Large intestine (tissue), 3 donors: ENCODE data around the gene KAZN. TPM values are rescaled to one million over a fixed set of nuclear protein-coding genes. Genes with fewer than 3 reads are reported as not detected.

Experiments used
- DNase-seq, 2 donors: peaks; one replicate each; pipeline versions ENCODE4 v3.0.0 to v3.0.0-alpha.2; 2013
- H3K27ac ChIP-seq: one replicate; pipeline ENCODE4 v1.5.1; 2013; ENCODE audit warnings: low read length
- H3K27me3 ChIP-seq: 2 replicates; pipeline ENCODE4 v1.6.1; 2013; ENCODE audit warnings: low read length; ENCODE audit not compliant: control insufficient read depth, insufficient read depth
- H3K36me3 ChIP-seq: 2 replicates; pipeline ENCODE4 v1.6.1; 2013; ENCODE audit warnings: low read length; ENCODE audit not compliant: control insufficient read depth, insufficient read depth
- H3K4me1 ChIP-seq: one replicate; pipeline ENCODE4 v1.6.1; 2013; ENCODE audit warnings: low read length; ENCODE audit not compliant: control insufficient read depth, insufficient read depth
- H3K4me3 ChIP-seq: one replicate; pipeline ENCODE4 v1.5.1; 2013; ENCODE audit warnings: low read length
- H3K9me3 ChIP-seq: one replicate; pipeline ENCODE4 v1.6.1; 2013; ENCODE audit warnings: mild to moderate bottlenecking, low read depth, low read length, moderate library complexity; ENCODE audit not compliant: control insufficient read depth
- WGBS: methylation state at CpG from one replicate; pipeline ENCODE4 v1.1.5; 2013; ENCODE audit warnings: low lambda C conversion rate; ENCODE audit not compliant: insufficient coverage; 5-methylcytosine and 5-hydroxymethylcytosine counted together
- polyA plus RNA-seq: library from polyadenylated mRNA; unstranded; fragments of 120-200 nt; gene quantifications from one replicate; pipeline ENCODE4 v1.2.1, GENCODE V29; 2013

KAZN gene
- polyA plus RNA-seq, 1 donor = 30.4 TPM

DNA sequence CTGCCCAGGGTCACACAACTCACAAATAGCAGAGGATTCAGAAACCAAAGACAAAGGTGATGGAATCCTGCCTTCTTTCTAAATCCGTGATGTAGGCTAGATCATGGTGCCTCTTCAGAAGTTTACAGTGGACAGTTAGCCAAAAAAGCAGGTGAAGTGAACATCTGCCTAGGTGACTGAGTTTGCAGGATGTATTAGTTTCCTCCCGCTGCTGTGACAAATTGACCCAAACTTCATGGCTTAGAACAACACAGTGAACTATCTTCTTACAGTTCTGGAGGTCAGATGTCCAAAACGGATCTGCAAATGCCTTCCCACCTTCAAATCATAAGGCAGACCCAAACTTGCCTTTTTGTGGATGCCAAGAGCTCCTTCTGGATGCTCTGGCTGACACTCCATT lies 551.9 kb downstream of the KAZN start:
- Histone ChIP-seq H3K9me3 (no peaks in the 10 kb centered on the region), H3K27ac (no peak overlapping the region), H3K4me1 (peaks cover 35% of the 10 kb centered on the region), H3K36me3 (peaks cover 5% of the 10 kb centered on the region), H3K4me3 (no peak overlapping the region), H3K27me3 (no peaks in the 10 kb centered on the region)
- DNase-seq = no peak
- no CpG with 5 or more reads among the region's 3 CpGs for WGBS

DNA sequence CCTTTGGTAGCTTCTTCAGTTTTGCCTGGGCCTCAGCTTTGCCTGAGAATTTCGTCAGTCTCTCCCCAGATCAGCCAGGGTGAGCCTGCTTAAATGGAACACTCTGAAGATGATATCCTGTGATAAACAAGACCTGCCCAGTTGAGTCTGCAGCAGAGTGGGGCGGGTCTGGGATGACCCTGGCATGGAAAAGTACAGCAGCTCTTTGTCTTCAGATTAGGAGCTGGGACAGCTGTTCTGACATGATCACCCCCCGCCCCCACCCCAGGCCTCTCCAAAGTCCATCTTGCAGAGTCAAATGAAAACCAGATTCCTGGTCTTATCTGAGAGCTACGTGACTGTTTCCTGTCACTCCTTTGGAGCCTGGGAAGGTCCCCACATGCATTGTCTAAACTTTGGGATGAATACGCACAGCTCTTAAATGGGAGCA lies 552.9 kb downstream of the KAZN start:
- no CpG with 5 or more reads among the region's 5 CpGs for WGBS
- H3K27ac ChIP-seq = peak overlapping the region; percentile 99

DNA sequence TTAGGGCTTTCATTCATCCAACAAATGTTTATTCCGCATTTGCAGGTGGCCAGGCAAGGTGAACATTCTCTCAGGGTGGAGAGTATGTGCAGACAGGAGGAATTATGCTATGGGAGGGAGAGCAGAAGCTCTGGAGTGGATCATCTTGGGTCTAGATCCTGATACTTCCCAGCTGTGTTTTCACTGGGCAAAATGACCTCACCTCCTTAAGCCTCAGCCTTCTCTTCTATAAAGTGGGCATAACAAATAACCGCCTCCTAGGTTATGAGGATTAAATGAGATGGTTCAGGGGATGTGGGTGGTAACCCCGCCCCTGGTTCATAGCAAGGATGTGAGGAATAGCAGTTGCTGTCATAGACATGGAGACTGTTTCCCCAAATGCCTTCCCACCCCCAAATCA lies 553.4 kb downstream of the KAZN start:
- Histone ChIP-seq H3K27ac (peak overlapping the region; percentile 99), H3K36me3 (peaks cover 14% of the 10 kb centered on the region), H3K4me1 (peaks cover 37% of the 10 kb centered on the region), H3K27me3 (no peaks in the 10 kb centered on the region), H3K4me3 (peak overlapping the region; percentile 87), H3K9me3 (no peaks in the 10 kb centered on the region)
- no peak for DNase-seq
- WGBS = no CpG with 5 or more reads among the region's 3 CpGs

More for the DNA sequence above, 552.9 kb downstream of the KAZN start:
- Histone ChIP-seq H3K4me3 (peak overlapping the region; percentile 87), H3K4me1 (peaks cover 38% of the 10 kb centered on the region), H3K27me3 (no peaks in the 10 kb centered on the region), H3K9me3 (no peaks in the 10 kb centered on the region), H3K36me3 (peaks cover 14% of the 10 kb centered on the region)
- DNase-seq = peak in 1 of 2 donors; percentile 86

- peaks cover 14% of the 10 kb centered on the region for H3K36me3 ChIP-seq
- peaks cover 42% of the 10 kb centered on the region for H3K4me1 ChIP-seq
- peak; percentile 89 to 95 for DNase-seq
- no peaks in the 10 kb centered on the region for H3K9me3 ChIP-seq
- H3K4me3 ChIP-seq = peak overlapping the region; percentile 87
- H3K27ac ChIP-seq = peak overlapping the region; percentile 99
- no CpG with 5 or more reads among the region's 61 CpGs for WGBS
- H3K27me3 ChIP-seq = no peaks in the 10 kb centered on the region
These were observed 554.1 kb downstream of the KAZN start for GRCh38 chr1:15152318-15153183.

GRCh38 chr1:15153184-15153841 lies 554.8 kb downstream of the KAZN start, which contains the start of gene TMEM51:
TSS of gene TMEM51 (plus strand) at chr1:15153747. CDS start at chr1:15215088, 61,341 bp downstream.
- peaks cover 48% of the 10 kb centered on the region for H3K4me1 ChIP-seq
- no peaks in the 10 kb centered on the region for H3K9me3 ChIP-seq
- peak within 1 kb of the TSS; percentile 99 for H3K27ac ChIP-seq
- DNase-seq = peak; percentile 87 to 91
- H3K4me3 ChIP-seq = peak within 1 kb of the TSS; percentile 87
- whole genome bisulfite sequencing = no CpG with 5 or more reads among the region's 56 CpGs
- peaks cover 14% of the 10 kb centered on the region for H3K36me3 ChIP-seq
- no peaks in the 10 kb centered on the region for H3K27me3 ChIP-seq

DNA sequence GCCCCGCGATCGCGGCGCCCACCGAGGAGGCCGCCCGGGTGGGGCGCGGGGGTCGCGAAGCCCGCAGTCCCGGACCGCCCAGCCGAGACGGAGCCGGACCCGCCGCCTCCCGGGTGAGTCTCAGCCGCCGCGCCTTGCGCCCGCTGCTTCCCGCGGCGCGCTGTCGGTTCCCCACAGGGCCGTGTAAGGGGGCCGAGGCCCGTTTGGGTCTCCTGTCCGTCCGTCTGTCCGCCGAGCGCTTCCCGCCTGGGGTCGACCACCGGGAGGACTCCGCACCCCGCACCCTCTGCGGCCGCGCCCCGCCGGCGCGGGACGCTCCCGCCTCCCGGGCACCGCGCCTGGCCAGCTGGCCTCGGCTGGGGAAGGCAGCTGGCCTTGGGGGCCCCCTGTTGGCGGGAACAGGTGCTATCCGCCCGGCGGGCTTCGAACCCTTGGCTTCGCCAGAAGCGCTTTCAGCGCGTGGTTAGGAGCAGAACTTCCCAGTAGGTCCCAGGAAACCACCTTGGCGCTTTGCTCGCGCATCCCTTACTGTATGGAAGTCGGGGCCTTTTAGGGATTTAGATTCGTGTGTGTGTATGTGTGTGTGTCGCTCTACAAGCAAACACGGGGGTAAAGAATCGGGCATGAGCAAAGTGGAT lies 555.5 kb downstream of the KAZN start:
- peak in 1 of 2 donors; percentile 76 for DNase-seq
- H3K4me1 ChIP-seq = peaks cover 54% of the 10 kb centered on the region
- H3K36me3 ChIP-seq = peaks cover 14% of the 10 kb centered on the region
- H3K27me3 ChIP-seq = no peaks in the 10 kb centered on the region
- H3K4me3 ChIP-seq = peak overlapping the region; percentile 87
- peak overlapping the region; percentile 89 for H3K27ac ChIP-seq
- H3K9me3 ChIP-seq = no peaks in the 10 kb centered on the region
- WGBS = no CpG with 5 or more reads among the region's 74 CpGs

- H3K27ac ChIP-seq = peak overlapping the region; percentile 89
- no CpG with 5 or more reads among the region's 37 CpGs for WGBS
- H3K36me3 ChIP-seq = peaks cover 14% of the 10 kb centered on the region
- H3K9me3 ChIP-seq = no peaks in the 10 kb centered on the region
- no peaks in the 10 kb centered on the region for H3K27me3 ChIP-seq
- DNase-seq = peak in 1 of 2 donors; percentile 77
- H3K4me3 ChIP-seq = peak overlapping the region; percentile 87
- peaks cover 58% of the 10 kb centered on the region for H3K4me1 ChIP-seq
These were observed 556.1 kb downstream of the KAZN start for GRCh38 chr1:15154480-15155036.

- DNase-seq = no peak
- Histone ChIP-seq H3K27ac (peak overlapping the region; percentile 89), H3K4me1 (peaks cover 58% of the 10 kb centered on the region)
These were observed 556.7 kb downstream of the KAZN start for GRCh38 chr1:15155191-15155590.

DNA sequence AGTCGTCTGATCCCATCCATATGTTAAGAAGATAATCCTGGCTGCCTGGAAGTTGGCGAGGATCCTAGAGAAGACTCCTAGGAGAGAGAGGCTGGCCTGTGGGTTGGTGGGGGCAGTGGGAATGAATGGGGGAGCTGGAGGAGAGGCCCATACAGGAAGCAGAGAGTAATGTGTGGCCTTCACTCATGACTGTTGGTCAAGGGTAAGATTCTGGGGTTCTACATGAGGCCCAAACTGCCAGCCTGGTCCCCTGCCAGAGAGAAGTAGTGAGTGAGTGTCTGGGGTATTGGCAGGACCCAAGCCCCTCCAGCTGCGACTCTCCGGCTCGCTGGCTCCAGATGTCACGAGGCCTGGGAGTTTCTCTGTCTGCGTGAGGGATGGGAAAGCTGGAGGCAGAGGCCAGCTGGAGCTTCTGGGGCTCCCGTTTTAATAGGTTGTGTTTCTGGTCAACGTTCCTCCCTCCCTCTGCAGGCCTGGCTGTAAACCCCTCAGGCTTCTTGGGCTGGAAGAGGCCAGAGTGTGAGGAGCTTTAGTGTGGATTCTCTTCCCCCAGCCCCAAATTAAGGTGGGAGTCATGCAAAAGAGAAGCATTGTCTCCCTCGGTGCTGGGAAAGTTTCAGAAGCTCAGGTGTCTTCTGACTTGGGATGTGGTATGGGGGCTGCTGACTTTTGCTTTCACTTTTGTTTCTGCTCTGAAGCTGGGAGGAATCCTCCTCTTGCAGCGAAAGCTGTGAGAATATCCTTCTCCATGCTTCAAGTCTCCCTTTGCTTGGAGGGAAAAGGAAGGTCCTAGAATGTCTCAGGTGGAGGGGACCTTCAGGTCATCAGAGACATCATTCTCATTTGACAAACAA lies 557.6 kb downstream of the KAZN start:
- DNase-seq = peak in 1 of 2 donors; percentile 68
- H3K9me3 ChIP-seq = no peaks in the 10 kb centered on the region
- no peaks in the 10 kb centered on the region for H3K27me3 ChIP-seq
- WGBS = no CpG with 5 or more reads among the region's 11 CpGs
- H3K4me1 ChIP-seq = peaks cover 54% of the 10 kb centered on the region
- no peak overlapping the region for H3K4me3 ChIP-seq
- H3K27ac ChIP-seq = peak overlapping the region; percentile 89
- peaks cover 14% of the 10 kb centered on the region for H3K36me3 ChIP-seq

More at GRCh38 chr1:15155191-15155590, 556.7 kb downstream of the KAZN start:
- Histone ChIP-seq H3K36me3 (peaks cover 14% of the 10 kb centered on the region), H3K27me3 (no peaks in the 10 kb centered on the region), H3K4me3 (peak overlapping the region; percentile 87), H3K9me3 (no peaks in the 10 kb centered on the region)
- no CpG with 5 or more reads among the region's 5 CpGs for WGBS
